Measurements from ENCODE around the gene TRIP13.
"Not testable (repeated sequence)": the region's sequence is repeated elsewhere in the genome, so short reads cannot be mapped to it uniquely, and the experiment has no call there.

Gene TRIP13

GRCh38 chr5:876398-877365 lies 16.0 kb upstream of the TRIP13 start:
- no peak overlapping the region for H3K27ac ChIP-seq
- no peak for DNase-seq (ENCODE audit: low read depth, low spot score)
- no peak overlapping the region for H3K4me3 ChIP-seq
- no peak for TF ChIP-seq FOXP2 (optimal IDR thresholded peaks at IDR 0.05; ENCODE audit: control extremely low read depth, extremely low read length, insufficient read depth)
- no peak for TF ChIP-seq POLR2AphosphoS5 (IDR thresholded peaks at IDR 0.05; ENCODE audit: borderline replicate concordance, low read depth, low read length)
- no peak for TF ChIP-seq EZH2 (IDR thresholded peaks at IDR 0.05)
- H3K36me3 ChIP-seq (ENCODE audit: insufficient read depth, low read length), result peaks cover 66% of the 10 kb centered on the region; the same call in 1 of the 2 replicates
- H3K9ac ChIP-seq (ENCODE audit: insufficient read length), result no peak overlapping the region
- no peaks in the 10 kb centered on the region for H3K9me3 ChIP-seq (ENCODE audit: low read depth, low read length)

- H3K27ac ChIP-seq, result no peak overlapping the region
- DNase-seq (ENCODE audit: low read depth, low spot score), result no peak
- TF ChIP-seq FOXP2 (optimal IDR thresholded peaks at IDR 0.05; ENCODE audit: control extremely low read depth, extremely low read length, insufficient read depth) (no peak), EZH2 (IDR thresholded peaks at IDR 0.05) (no peak)
- no peaks in the 10 kb centered on the region for H3K9me3 ChIP-seq (ENCODE audit: low read depth, low read length)
- no peak overlapping the region for H3K4me3 ChIP-seq
- peaks cover 68% of the 10 kb centered on the region for H3K36me3 ChIP-seq (ENCODE audit: insufficient read depth, low read length)
- H3K9ac ChIP-seq (ENCODE audit: insufficient read length), result no peak overlapping the region
These were observed 14.6 kb upstream of the TRIP13 start for GRCh38 chr5:878125-878524.

GRCh38 chr5:878677-879076 lies 14.0 kb upstream of the TRIP13 start:
- DNase-seq (ENCODE audit: low read depth, low spot score); H3K27ac ChIP-seq; H3K4me3 ChIP-seq; H3K9ac ChIP-seq (ENCODE audit: insufficient read length); H3K9me3 ChIP-seq (ENCODE audit: low read depth, low read length): not testable (repeated sequence)
- H3K36me3 ChIP-seq (ENCODE audit: insufficient read depth, low read length), result peaks cover 68% of the 10 kb centered on the region

GRCh38 chr5:880816-881550 lies 11.7 kb upstream of the TRIP13 start:
- Histone ChIP-seq H3K27ac (no peak overlapping the region), H3K4me3 (no peak overlapping the region), H3K9ac (ENCODE audit: insufficient read length) (no peak overlapping the region), H3K9me3 (ENCODE audit: low read depth, low read length) (no peaks in the 10 kb centered on the region), H3K36me3 (ENCODE audit: insufficient read depth, low read length) (peaks cover 73% of the 10 kb centered on the region)
- no peak for TF ChIP-seq FOXP2 (optimal IDR thresholded peaks at IDR 0.05; ENCODE audit: control extremely low read depth, extremely low read length, insufficient read depth)
- TF ChIP-seq EZH2 (IDR thresholded peaks at IDR 0.05), result no peak
- DNase-seq (ENCODE audit: low read depth, low spot score), result no peak

GRCh38 chr5:881551-881935 lies 11.1 kb upstream of the TRIP13 start:
- peaks cover 74% of the 10 kb centered on the region for H3K36me3 ChIP-seq (ENCODE audit: insufficient read depth, low read length)
- no peak overlapping the region for H3K27ac ChIP-seq
- H3K9ac ChIP-seq (ENCODE audit: insufficient read length), result no peak overlapping the region
- TF ChIP-seq FOXP2 (optimal IDR thresholded peaks at IDR 0.05; ENCODE audit: control extremely low read depth, extremely low read length, insufficient read depth), result no peak
- TF ChIP-seq EZH2 (IDR thresholded peaks at IDR 0.05), result no peak
- no peak for TF ChIP-seq POLR2AphosphoS5 (IDR thresholded peaks at IDR 0.05; ENCODE audit: borderline replicate concordance, low read depth, low read length)
- H3K4me3 ChIP-seq, result no peak overlapping the region
- H3K9me3 ChIP-seq (ENCODE audit: low read depth, low read length), result no peaks in the 10 kb centered on the region
- DNase-seq (ENCODE audit: low read depth, low spot score), result no peak

GRCh38 chr5:882253-883183 lies 10.2 kb upstream of the TRIP13 start:
- Histone ChIP-seq H3K27ac (no peak overlapping the region), H3K9ac (ENCODE audit: insufficient read length) (no peak overlapping the region), H3K4me3 (no peak overlapping the region), H3K36me3 (ENCODE audit: insufficient read depth, low read length) (peaks cover 76% of the 10 kb centered on the region), H3K9me3 (ENCODE audit: low read depth, low read length) (no peaks in the 10 kb centered on the region)
- TF ChIP-seq POLR2AphosphoS5 (IDR thresholded peaks at IDR 0.05; ENCODE audit: borderline replicate concordance, low read depth, low read length) (no peak), FOXP2 (optimal IDR thresholded peaks at IDR 0.05; ENCODE audit: control extremely low read depth, extremely low read length, insufficient read depth) (no peak), EZH2 (IDR thresholded peaks at IDR 0.05) (no peak)
- DNase-seq (ENCODE audit: low read depth, low spot score), result no peak

- no peak overlapping the region for H3K4me3 ChIP-seq
- no peaks in the 10 kb centered on the region for H3K9me3 ChIP-seq (ENCODE audit: low read depth, low read length)
- H3K9ac ChIP-seq (ENCODE audit: insufficient read length), result no peak overlapping the region
- H3K27ac ChIP-seq, result no peak overlapping the region
- no peak for DNase-seq (ENCODE audit: low read depth, low spot score)
- TF ChIP-seq EZH2 (IDR thresholded peaks at IDR 0.05), result no peak
- TF ChIP-seq FOXP2 (optimal IDR thresholded peaks at IDR 0.05; ENCODE audit: control extremely low read depth, extremely low read length, insufficient read depth), result no peak
- TF ChIP-seq POLR2AphosphoS5 (IDR thresholded peaks at IDR 0.05; ENCODE audit: borderline replicate concordance, low read depth, low read length), result no peak
- peaks cover 80% of the 10 kb centered on the region for H3K36me3 ChIP-seq (ENCODE audit: insufficient read depth, low read length)
These were observed 9.1 kb upstream of the TRIP13 start for GRCh38 chr5:883475-884181.
